ENCODE measurements around the gene SELENOO. TPM values are rescaled to one million over a fixed set of nuclear protein-coding genes. Genes with fewer than 3 reads are reported as not detected.

Gene SELENOO
- total RNA-seq, 1 donor from 2014 or later: 12.7 TPM

GRCh38 chr22:50209893-50210292 is 9.1 kb downstream of the SELENOO start:
- no peak for DNase-seq (ENCODE audit: low spot score)
- intact Hi-C loops (cut with DNase I): loop anchor here (10.0 kb wide), 2 partner anchors 245 to 275 kb away; partner anchors contain the start of gene PIM3

- intact Hi-C loops (cut with DNase I): no loop called here
- no peak for DNase-seq (ENCODE audit: low spot score)
These were observed 9.7 kb downstream of the SELENOO start for GRCh38 chr22:50210378-50211139.

GRCh38 chr22:50211147-50211546 is 10.3 kb downstream of the SELENOO start:
- intact Hi-C loops (cut with DNase I): no loop called here

GRCh38 chr22:50213263-50213662 is 12.5 kb downstream of the SELENOO start:
- no peak for DNase-seq (ENCODE audit: low spot score)
- intact Hi-C loops (cut with DNase I): no loop called here

More at GRCh38 chr22:50211147-50211546, 10.3 kb downstream of the SELENOO start:
- no peak for DNase-seq (ENCODE audit: low spot score)

- DNase-seq (ENCODE audit: low spot score): no peak
- intact Hi-C loops (cut with DNase I): no loop called here
These were observed 14.7 kb downstream of the SELENOO start for GRCh38 chr22:50215297-50216054.

- intact Hi-C loops (cut with DNase I): no loop called here
- no peak for DNase-seq (ENCODE audit: low spot score)
These were observed 15.4 kb downstream of the SELENOO start for GRCh38 chr22:50216055-50216683.

GRCh38 chr22:50216684-50217520 is 16.1 kb downstream of the SELENOO start:
- no peak for DNase-seq (ENCODE audit: low spot score)
- intact Hi-C loops (cut with DNase I): no loop called here

GRCh38 chr22:50217543-50218152 is 16.8 kb downstream of the SELENOO start:
- intact Hi-C loops (cut with DNase I): no loop called here
- no peak for DNase-seq (ENCODE audit: low spot score)

GRCh38 chr22:50218153-50218995 is 17.6 kb downstream of the SELENOO start:
- intact Hi-C loops (cut with DNase I): no loop called here
- no peak for DNase-seq (ENCODE audit: low spot score)

GRCh38 chr22:50218996-50219727 is 18.4 kb downstream of the SELENOO start:
- peak; percentile 88 for DNase-seq (ENCODE audit: low spot score)
- intact Hi-C loops (cut with DNase I): no loop called here

GRCh38 chr22:50219800-50220602 is 19.2 kb downstream of the SELENOO start:
- intact Hi-C loops (cut with DNase I): no loop called here
- DNase-seq (ENCODE audit: low spot score): no peak

- no peak for DNase-seq (ENCODE audit: low spot score)
- intact Hi-C loops (cut with DNase I): no loop called here
These were observed 20.0 kb downstream of the SELENOO start for GRCh38 chr22:50220603-50221409.

- DNase-seq (ENCODE audit: low spot score): no peak
- intact Hi-C loops (cut with DNase I): no loop called here
These were observed 20.8 kb downstream of the SELENOO start for GRCh38 chr22:50221410-50222300.

- intact Hi-C loops (cut with DNase I): no loop called here
- no peak for DNase-seq (ENCODE audit: low spot score)
These were observed 21.7 kb downstream of the SELENOO start for GRCh38 chr22:50222508-50222907.

GRCh38 chr22:50224071-50224470 is 23.3 kb downstream of the SELENOO start:
- intact Hi-C loops (cut with DNase I): no loop called here
- DNase-seq (ENCODE audit: low spot score): no peak

All from cardiac septum (tissue), 1 donor.